ENCODE data around the gene LHFPL3. TPM values are rescaled to one million over a fixed set of nuclear protein-coding genes. Genes with fewer than 3 reads are reported as not detected.

LHFPL3 gene
- total and polyA plus RNA-seq, 2 experiments from 2014 or later = not detected

DNA sequence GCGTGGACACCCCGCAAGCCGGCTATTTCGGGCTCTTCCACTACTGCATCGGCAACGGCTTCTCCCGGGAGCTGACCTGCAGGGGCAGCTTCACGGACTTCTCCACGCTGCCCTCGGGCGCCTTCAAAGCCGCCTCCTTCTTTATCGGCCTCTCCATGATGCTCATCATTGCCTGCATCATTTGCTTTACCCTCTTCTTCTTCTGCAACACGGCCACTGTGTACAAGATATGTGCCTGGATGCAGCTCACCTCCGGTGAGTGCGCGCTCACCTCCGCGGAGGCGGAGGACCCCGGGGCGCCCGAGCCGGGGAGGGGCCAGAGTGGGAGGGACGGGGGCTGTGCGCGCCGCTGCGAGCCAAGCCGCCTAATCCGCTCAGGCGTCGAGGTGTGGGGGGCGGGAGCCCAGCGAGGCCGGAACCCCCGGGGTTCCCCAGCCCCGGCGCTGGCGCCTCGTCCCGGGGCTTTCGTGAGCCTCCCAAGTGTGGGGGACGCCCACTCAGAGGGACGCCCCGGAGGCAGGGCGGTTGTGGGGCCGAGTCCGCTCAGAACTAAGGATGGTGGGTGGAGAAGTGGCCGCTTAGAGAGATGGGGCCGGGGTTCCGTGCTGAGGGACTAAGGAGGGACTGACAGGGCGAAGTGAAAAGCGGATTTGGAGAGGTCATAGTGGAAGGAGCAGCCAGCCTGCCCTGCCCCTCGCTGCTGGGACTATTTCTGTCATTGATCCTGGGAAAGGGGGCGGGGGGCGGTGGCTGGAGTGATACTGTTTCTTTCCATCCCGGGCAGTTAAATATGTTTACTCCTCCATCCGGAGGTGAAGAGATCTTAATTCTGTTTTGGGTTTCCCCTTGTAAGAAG, 795 bp downstream of the LHFPL3 start:
- DNase-seq = peak; percentile 20
- peaks cover 61% of the 10 kb centered on the region for H3K27me3 ChIP-seq (replicated peaks; ENCODE audit: insufficient read depth)
- H3K4me2 ChIP-seq (ENCODE audit: unreplicated experiment) = peak overlapping the region; percentile 48
- no peaks in the 10 kb centered on the region for H3F3A ChIP-seq (ENCODE audit: insufficient read depth)
- no peak overlapping the region for H3K27ac ChIP-seq
- H3K9me3 ChIP-seq (ENCODE audit: low read depth) = no peaks in the 10 kb centered on the region
- H3K36me3 ChIP-seq (ENCODE audit: low read depth) = no peaks in the 10 kb centered on the region
- no peaks in the 10 kb centered on the region for H4K20me1 ChIP-seq (ENCODE audit: insufficient read depth)
- H3K9ac ChIP-seq = no peak overlapping the region
- no peaks in the 10 kb centered on the region for H3K79me2 ChIP-seq (ENCODE audit: insufficient read depth)
- no peaks in the 10 kb centered on the region for H3K9me2 ChIP-seq (ENCODE audit: insufficient read depth)
- TF ChIP-seq EZH2phosphoT487 (IDR thresholded peaks at IDR 0.05; ENCODE audit: insufficient read depth, low read depth) (no peak), EZH2 (IDR thresholded peaks at IDR 0.05; ENCODE audit: insufficient read depth, poor library complexity, severe bottlenecking) (peak; percentile 2)
- H3K4me3 ChIP-seq = peak overlapping the region; percentile 42
- H2AFZ ChIP-seq = peak overlapping the region; percentile 51
- no peaks in the 10 kb centered on the region for H3K4me1 ChIP-seq (ENCODE audit: insufficient read depth)
- in situ Hi-C loops (cut with MboI) = no loop called here
- 2 to 4% methylated on average over 47 to 59 of the region's 59 CpGs for WGBS, 2 experiments (ENCODE audit: low coverage in 1 of 2, low lambda C conversion rate in 2 of 2, missing lambda C conversion rate in 2 of 2)

DNA sequence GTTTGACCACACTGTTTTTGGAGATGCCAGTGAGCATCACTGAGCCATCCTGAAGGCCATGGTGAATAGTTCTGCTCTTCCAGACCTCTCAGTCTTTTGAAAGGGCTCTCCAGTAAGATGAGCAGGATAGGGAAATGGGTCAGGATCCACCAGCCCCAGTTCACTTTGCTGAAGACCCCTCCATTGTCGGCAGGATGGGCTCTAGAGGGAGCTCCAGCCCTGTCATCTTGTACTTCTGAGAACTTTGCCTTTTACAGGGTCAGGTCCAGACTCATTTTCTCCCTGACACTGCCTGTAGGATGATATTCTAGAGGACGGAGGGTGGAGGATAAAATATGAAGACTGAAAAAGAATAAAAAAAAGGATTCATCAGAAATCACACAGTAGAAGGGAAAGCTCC, 13.1 kb downstream of the LHFPL3 start:
- no peak for DNase-seq
- H3K27ac ChIP-seq = no peak overlapping the region
- H3K27me3 ChIP-seq (replicated peaks; ENCODE audit: insufficient read depth) = no peaks in the 10 kb centered on the region
- TF ChIP-seq EZH2 (IDR thresholded peaks at IDR 0.05; ENCODE audit: insufficient read depth, poor library complexity, severe bottlenecking) = no peak
- no peak for TF ChIP-seq EZH2phosphoT487 (IDR thresholded peaks at IDR 0.05; ENCODE audit: insufficient read depth, low read depth)
- no peak overlapping the region for H2AFZ ChIP-seq
- no peaks in the 10 kb centered on the region for H3K4me1 ChIP-seq (ENCODE audit: insufficient read depth)
- no peaks in the 10 kb centered on the region for H3F3A ChIP-seq (ENCODE audit: insufficient read depth)
- H3K9me2 ChIP-seq (ENCODE audit: insufficient read depth) = no peaks in the 10 kb centered on the region
- H4K20me1 ChIP-seq (ENCODE audit: insufficient read depth) = no peaks in the 10 kb centered on the region
- WGBS, 2 experiments (ENCODE audit: low coverage in 1 of 2, low lambda C conversion rate in 2 of 2, missing lambda C conversion rate in 2 of 2) = 6 to 13% methylated on average over 2 of the region's 2 CpGs
- H3K36me3 ChIP-seq (ENCODE audit: low read depth) = no peaks in the 10 kb centered on the region
- H3K9ac ChIP-seq = no peak overlapping the region
- no peaks in the 10 kb centered on the region for H3K9me3 ChIP-seq (ENCODE audit: low read depth)
- H3K79me2 ChIP-seq (ENCODE audit: insufficient read depth) = no peaks in the 10 kb centered on the region
- in situ Hi-C loops (cut with MboI) = no loop called here
- no peak overlapping the region for H3K4me2 ChIP-seq (ENCODE audit: unreplicated experiment)
- H3K4me3 ChIP-seq = no peak overlapping the region

DNA sequence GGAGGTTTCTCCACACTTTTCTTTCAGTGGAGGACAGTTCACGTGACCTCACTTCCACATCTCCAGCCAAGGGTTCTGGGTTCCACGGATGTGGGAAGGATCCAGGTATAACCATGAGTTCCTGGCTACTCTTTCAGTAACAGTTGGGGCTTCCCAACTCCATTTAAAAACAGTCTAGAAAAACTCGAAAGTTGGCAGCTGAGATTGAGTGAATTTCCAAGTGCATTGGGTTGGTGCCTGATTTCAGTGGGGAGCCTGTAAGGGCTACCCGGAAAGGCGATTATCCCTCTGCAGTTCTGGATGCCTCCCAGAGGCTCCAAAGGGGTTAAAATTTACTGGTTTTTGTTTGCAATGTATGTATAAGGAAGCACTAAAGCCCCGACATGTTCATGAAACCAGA, 24.3 kb downstream of the LHFPL3 start:
- no peaks in the 10 kb centered on the region; the same call in 1 of the 2 replicates for H3K9me2 ChIP-seq (ENCODE audit: insufficient read depth)
- in situ Hi-C loops (cut with MboI) = no loop called here
- no peaks in the 10 kb centered on the region for H3K36me3 ChIP-seq (ENCODE audit: low read depth)
- no peaks in the 10 kb centered on the region for H4K20me1 ChIP-seq (ENCODE audit: insufficient read depth)
- H3K4me2 ChIP-seq (ENCODE audit: unreplicated experiment) = no peak overlapping the region
- no peaks in the 10 kb centered on the region for H3F3A ChIP-seq (ENCODE audit: insufficient read depth)
- H3K9me3 ChIP-seq (ENCODE audit: low read depth) = no peaks in the 10 kb centered on the region
- no peaks in the 10 kb centered on the region for H3K27me3 ChIP-seq (replicated peaks; ENCODE audit: insufficient read depth)
- no peak overlapping the region for H2AFZ ChIP-seq
- DNase-seq = no peak
- H3K79me2 ChIP-seq (ENCODE audit: insufficient read depth) = no peaks in the 10 kb centered on the region
- TF ChIP-seq EZH2 (IDR thresholded peaks at IDR 0.05; ENCODE audit: insufficient read depth, poor library complexity, severe bottlenecking) (no peak), EZH2phosphoT487 (IDR thresholded peaks at IDR 0.05; ENCODE audit: insufficient read depth, low read depth) (no peak)
- no peaks in the 10 kb centered on the region for H3K4me1 ChIP-seq (ENCODE audit: insufficient read depth)
- H3K4me3 ChIP-seq = no peak overlapping the region
- H3K9ac ChIP-seq = no peak overlapping the region
- no peak overlapping the region for H3K27ac ChIP-seq
- WGBS, 2 experiments (ENCODE audit: low coverage in 1 of 2, low lambda C conversion rate in 2 of 2, missing lambda C conversion rate in 2 of 2) = 30 to 31% methylated on average over 6 of the region's 6 CpGs

DNA sequence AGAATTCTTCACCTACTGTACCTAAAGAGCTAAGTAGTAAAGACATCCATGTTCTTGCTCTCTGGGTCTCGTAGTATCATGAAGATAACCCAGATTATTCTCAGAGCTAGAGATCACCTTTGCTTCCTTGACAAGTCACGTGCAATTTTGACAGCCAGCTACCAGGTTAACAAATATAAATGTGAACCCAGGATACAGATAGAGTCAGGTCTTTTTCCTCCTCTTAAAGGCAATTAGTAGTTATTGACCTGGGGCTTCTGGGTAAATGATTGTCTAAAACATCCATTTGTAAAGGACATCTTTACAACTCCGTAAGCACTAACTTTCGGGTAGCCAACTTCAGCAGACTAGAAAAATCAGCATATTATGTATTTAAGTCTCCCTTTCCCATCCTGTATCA, 28.8 kb downstream of the LHFPL3 start:
- H3K27me3 ChIP-seq (replicated peaks; ENCODE audit: insufficient read depth) = no peaks in the 10 kb centered on the region
- no peak overlapping the region for H3K4me3 ChIP-seq
- no peak for TF ChIP-seq EZH2 (IDR thresholded peaks at IDR 0.05; ENCODE audit: insufficient read depth, poor library complexity, severe bottlenecking)
- TF ChIP-seq EZH2phosphoT487 (IDR thresholded peaks at IDR 0.05; ENCODE audit: insufficient read depth, low read depth) = no peak
- H3K36me3 ChIP-seq (ENCODE audit: low read depth) = no peaks in the 10 kb centered on the region
- no peaks in the 10 kb centered on the region for H3K79me2 ChIP-seq (ENCODE audit: insufficient read depth)
- no peak overlapping the region for H2AFZ ChIP-seq
- in situ Hi-C loops (cut with MboI) = no loop called here
- no peak overlapping the region for H3K4me2 ChIP-seq (ENCODE audit: unreplicated experiment)
- DNase-seq = no peak
- H3K9me2 ChIP-seq (ENCODE audit: insufficient read depth) = no peaks in the 10 kb centered on the region; the same call in 1 of the 2 replicates
- no peaks in the 10 kb centered on the region for H4K20me1 ChIP-seq (ENCODE audit: insufficient read depth)
- WGBS, 2 experiments (ENCODE audit: low coverage in 1 of 2, low lambda C conversion rate in 2 of 2, missing lambda C conversion rate in 2 of 2) = 22 to 23% methylated on average over 4 of the region's 4 CpGs
- no peaks in the 10 kb centered on the region for H3K4me1 ChIP-seq (ENCODE audit: insufficient read depth)
- H3K9ac ChIP-seq = no peak overlapping the region
- no peak overlapping the region for H3K27ac ChIP-seq
- no peaks in the 10 kb centered on the region for H3K9me3 ChIP-seq (ENCODE audit: low read depth)
- H3F3A ChIP-seq (ENCODE audit: insufficient read depth) = no peaks in the 10 kb centered on the region

Measured in GM23248 (cell line).